Kidney (tissue), 14 donors: ENCODE results near the gene CPVL. TPM values are rescaled to one million over a fixed set of nuclear protein-coding genes. Genes with fewer than 3 reads are reported as not detected.

Experiments used
- DNase-seq, 5 donors: peaks; one replicate each; pipeline ENCODE4 v3.0.0-alpha.2; 2013 to 2020
- FAIRE-seq: peaks from 2 replicates; lab custom pipeline; 2012; peaks lifted over from hg19 to GRCh38; lab: Jason Lieb, UNC
- H3K27ac ChIP-seq, 2 donors: one replicate each; pipeline ENCODE4 v1.7.0; 2013; ENCODE audit warnings: low read depth in 2 of 2, low read length in 2 of 2, inconsistent platforms in 1 of 2
- H3K27me3 ChIP-seq: one replicate; pipeline ENCODE4 v1.7.1; 2013; ENCODE audit warnings: low read length, inconsistent platforms; ENCODE audit not compliant: control insufficient read depth, insufficient read depth
- H3K36me3 ChIP-seq, 3 donors: one replicate each; pipeline versions ENCODE4 v1.7.0 to v1.7.1; 2013; ENCODE audit warnings: low read length in 3 of 3, control low read depth in 1 of 3, inconsistent platforms in 1 of 3; ENCODE audit not compliant: insufficient read depth in 3 of 3, control insufficient read depth in 2 of 3
- H3K4me1 ChIP-seq, 3 donors: one replicate each; pipeline versions ENCODE4 v1.7.0 to v1.7.1; 2013; ENCODE audit warnings: low read length in 3 of 3, inconsistent platforms in 1 of 3, low read depth in 1 of 3; ENCODE audit not compliant: control insufficient read depth in 2 of 3, insufficient read depth in 2 of 3
- H3K4me3 ChIP-seq, 3 donors: one replicate each; pipeline versions ENCODE4 v1.7.0 to v1.8.1; 2013; ENCODE audit warnings: low read length in 3 of 3, control low read depth in 1 of 3, inconsistent platforms in 1 of 3
- H3K9ac ChIP-seq, 3 donors: one replicate each; pipeline versions ENCODE4 v1.7.0 to v1.7.1; 2013; ENCODE audit warnings: low read length in 3 of 3, control low read depth in 1 of 3, inconsistent platforms in 1 of 3
- H3K9me3 ChIP-seq, 3 donors: one replicate each; pipeline versions ENCODE4 v1.7.0 to v1.7.1; 2013; ENCODE audit warnings: low read length in 3 of 3, control low read depth in 1 of 3, inconsistent platforms in 1 of 3; ENCODE audit not compliant: control insufficient read depth in 2 of 3, insufficient read depth in 1 of 3
- CTCF ChIP-seq: IDR thresholded peaks from 3 replicates; pipeline ENCODE4 v1.5.1; 2012; ENCODE audit warnings: mild to moderate bottlenecking, moderate library complexity, borderline replicate concordance; ENCODE audit not compliant: insufficient read depth; ENCODE audit errors: extremely low read depth
- intact Hi-C: fragments of 100-400 bp; cut with DNase I; formaldehyde crosslinking; loops from one replicate; pipeline ENCODE4 v1.11.1; 2022
- polyA plus RNA-seq: library from polyadenylated mRNA; stranded (reverse); fragments of 350-450 nt; fragmentation: Illumina TruSeq; extraction: RNeasy Lipid Tissue Mini Kit (QIAGEN cat#74804); gene quantifications from one replicate; pipeline ENCODE4 v1.2.3, GENCODE V29; 2014; ENCODE audit warnings: low read depth, low replicate concordance; ENCODE audit not compliant: insufficient read depth
- total RNA-seq: library from RNA; stranded (reverse); fragmentation: NEBNext Ultra II Directional; extraction: Animal tissue kit (Norgen Biotek cat#: 25700); gene quantifications from one replicate; pipeline ENCODE4 v1.2.1, GENCODE V29; 2021
- donor health status: control.
- donor health status: control.
- donor health status: control.
- donor health status: control.
- donor health status: control.
- donor health status: DM: yes; HTN: yes; CAD: no.
- donor health status: Normal renal cell carcinoma (clear cell type).

The CPVL gene
- total and polyA plus RNA-seq, 2 donors from 2014 or later, result 104 to 133 TPM

- FAIRE-seq (no peak), DNase-seq (peak in 1 of 5 donors; percentile 43)
- H3K4me3 ChIP-seq, result no peak overlapping the region
- no peaks in the 10 kb centered on the region for H3K27me3 ChIP-seq
- H3K9ac ChIP-seq, result no peak overlapping the region
- no peaks in the 10 kb centered on the region for H3K36me3 ChIP-seq
- no peaks in the 10 kb centered on the region for H3K9me3 ChIP-seq
- TF ChIP-seq CTCF, result no peak
- no peak overlapping the region for H3K27ac ChIP-seq
- intact Hi-C loops, result no loop called here
- peaks cover 0 to 14% (median 6%) of the 10 kb centered on the region in 3 donors for H3K4me1 ChIP-seq
These were observed 22.6 kb downstream of the CPVL start for GRCh38 chr7:29123626-29124190.

GRCh38 chr7:29122759-29123158 is 23.6 kb downstream of the CPVL start:
- TF ChIP-seq CTCF, result no peak
- H3K27me3 ChIP-seq, result no peaks in the 10 kb centered on the region
- FAIRE-seq, result no peak

DNA sequence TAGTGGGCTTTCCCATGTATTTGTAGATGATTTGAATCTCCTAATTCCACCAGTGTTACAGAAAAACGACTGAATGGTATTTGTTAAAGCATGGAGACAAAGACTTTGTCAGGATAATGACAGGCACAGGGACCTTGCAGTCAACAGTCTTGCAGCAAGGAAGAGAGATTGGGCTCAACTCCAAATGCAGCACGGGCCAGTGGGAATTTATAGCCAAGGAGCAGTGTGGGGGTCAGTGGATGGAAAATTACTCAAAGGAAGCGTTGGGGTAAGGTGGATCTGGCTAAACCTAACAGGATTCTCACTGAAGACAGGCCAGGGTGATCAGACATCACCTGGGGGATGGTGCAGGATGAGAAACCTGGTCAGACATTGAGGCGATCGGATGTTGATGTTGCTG is 24.3 kb downstream of the CPVL start:
- Histone ChIP-seq H3K4me3 (no peak overlapping the region), H3K27ac (no peak overlapping the region), H3K27me3 (no peaks in the 10 kb centered on the region), H3K9me3 (no peaks in the 10 kb centered on the region), H3K4me1 (peaks cover 0 to 10% (median 4%) of the 10 kb centered on the region in 3 donors), H3K36me3 (no peaks in the 10 kb centered on the region), H3K9ac (no peak overlapping the region)
- DNase-seq (no peak), FAIRE-seq (no peak)
- no peak for TF ChIP-seq CTCF
- intact Hi-C loops, result no loop called here

More at GRCh38 chr7:29122759-29123158, 23.6 kb downstream of the CPVL start:
- no peak for DNase-seq
- no peak overlapping the region for H3K9ac ChIP-seq
- H3K4me3 ChIP-seq, result no peak overlapping the region
- H3K4me1 ChIP-seq, result peaks cover 0 to 14% (median 6%) of the 10 kb centered on the region in 3 donors
- no peaks in the 10 kb centered on the region for H3K9me3 ChIP-seq
- intact Hi-C loops, result no loop called here
- H3K27ac ChIP-seq, result no peak overlapping the region
- no peaks in the 10 kb centered on the region for H3K36me3 ChIP-seq

- Histone ChIP-seq H3K9ac (no peak overlapping the region), H3K4me3 (no peak overlapping the region), H3K9me3 (no peaks in the 10 kb centered on the region), H3K27me3 (no peaks in the 10 kb centered on the region), H3K27ac (no peak overlapping the region), H3K36me3 (no peaks in the 10 kb centered on the region), H3K4me1 (peaks cover 0 to 10% (median 4%) of the 10 kb centered on the region in 3 donors)
- DNase-seq, result no peak
- no peak for FAIRE-seq
- intact Hi-C loops, result no loop called here
- no peak for TF ChIP-seq CTCF
These were observed 25.4 kb downstream of the CPVL start for GRCh38 chr7:29120955-29121354.
